B cell (primary cell): ENCODE results near the gene MYO9B.

Experiments
- CTCF ChIP-seq: fragments of 200-600 bp; IDR thresholded peaks from one replicate; pipeline ENCODE4 v1.8.0; 2022; ENCODE audit warnings: antibody characterized with exemption, mild to moderate bottlenecking
- EZH2 ChIP-seq: IDR thresholded peaks from 2 replicates; pipeline ENCODE4 v1.6.1; 2012; ENCODE audit warnings: borderline replicate concordance, low read depth, mild to moderate bottlenecking, moderate library complexity, low read length; ENCODE audit not compliant: insufficient read depth, poor library complexity, severe bottlenecking

GRCh38 chr19:17110599-17110966 lies 35.0 kb downstream of the MYO9B start:
- TF ChIP-seq CTCF (no peak), EZH2 (no peak)
